ENCODE measurements around the gene SHB.
"Not testable (repeated sequence)": the region's sequence is repeated elsewhere in the genome, so short reads cannot be mapped to it uniquely, and the experiment has no call there.

Gene SHB

DNA sequence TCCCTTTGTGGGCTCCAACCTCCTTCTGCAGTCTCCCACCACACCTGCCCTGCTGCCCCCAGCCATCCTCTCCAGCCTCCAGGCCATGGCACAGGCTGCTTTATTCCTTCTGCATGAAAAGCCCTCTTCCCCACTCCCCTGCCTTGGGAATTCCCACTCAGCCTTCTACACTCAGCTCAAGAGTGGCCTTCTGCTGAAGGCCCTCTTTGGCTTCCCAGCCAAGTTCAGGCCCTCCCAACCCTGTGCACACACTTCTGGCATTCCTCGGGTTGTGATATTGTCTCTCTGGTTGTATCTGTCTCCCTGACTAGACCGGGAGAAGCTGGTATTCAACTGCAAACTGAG lies 5.7 kb downstream of the SHB start:
- DNase-seq (ENCODE audit: low read depth): no peak

DNA sequence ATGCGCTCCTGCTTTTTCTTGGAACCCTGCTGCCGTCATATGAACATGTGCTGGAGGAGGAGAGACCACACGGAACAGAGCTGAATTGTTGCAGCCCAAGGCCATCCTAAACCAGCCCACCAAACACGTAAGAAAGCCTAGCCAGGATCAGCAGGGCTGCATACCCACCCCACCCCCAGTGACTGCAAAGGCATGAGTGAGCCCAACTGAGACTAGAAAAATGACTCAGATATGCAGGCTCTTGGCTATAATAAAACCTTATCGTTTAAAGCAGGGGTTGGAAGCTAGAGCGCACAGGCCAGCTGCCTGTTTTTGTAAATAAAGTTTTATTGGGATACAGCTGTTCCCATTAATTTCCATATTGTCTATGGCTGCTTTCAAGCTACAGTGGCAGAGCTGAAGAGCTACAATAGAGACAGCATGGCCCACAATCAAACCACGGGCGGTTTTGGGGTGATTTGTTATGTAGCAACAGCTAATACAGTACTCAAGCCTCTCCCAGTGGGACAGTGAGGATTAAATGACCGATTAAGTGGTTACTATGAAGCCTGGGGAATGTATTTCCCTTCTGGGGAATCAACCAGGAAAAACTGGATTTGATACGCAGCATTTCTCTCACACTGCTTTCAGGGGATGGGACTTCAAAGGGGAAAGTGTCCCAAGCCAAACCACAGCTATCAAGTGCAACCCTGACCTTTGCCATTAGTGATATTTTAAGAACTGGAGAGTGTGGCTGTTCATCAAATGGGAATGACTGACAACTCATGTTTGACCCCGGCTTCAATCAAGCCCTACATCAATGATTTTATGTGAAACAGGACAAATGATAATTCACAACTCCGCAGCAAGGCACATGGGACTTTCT lies 6.3 kb downstream of the SHB start:
- DNase-seq (ENCODE audit: low read depth): no peak

DNA sequence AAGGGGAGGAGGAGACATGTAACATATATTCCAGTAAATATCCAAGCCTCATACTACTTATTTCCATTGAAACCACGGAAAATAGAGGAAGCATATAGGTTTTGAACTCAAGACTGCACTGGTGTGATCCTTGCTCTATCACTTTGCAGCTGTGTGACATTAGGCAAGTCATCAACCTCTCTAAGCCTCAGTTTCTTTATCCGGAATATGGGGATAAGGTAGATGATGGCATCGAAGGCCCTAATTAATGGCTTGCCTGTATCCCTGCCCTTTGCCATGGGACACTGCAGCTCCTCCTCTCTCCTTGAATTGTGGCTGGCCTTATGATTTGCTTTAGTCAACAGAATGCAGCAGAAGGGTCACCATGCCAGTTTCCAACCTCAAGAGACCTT lies 6.9 kb downstream of the SHB start:
- DNase-seq (ENCODE audit: low read depth): no peak

DNA sequence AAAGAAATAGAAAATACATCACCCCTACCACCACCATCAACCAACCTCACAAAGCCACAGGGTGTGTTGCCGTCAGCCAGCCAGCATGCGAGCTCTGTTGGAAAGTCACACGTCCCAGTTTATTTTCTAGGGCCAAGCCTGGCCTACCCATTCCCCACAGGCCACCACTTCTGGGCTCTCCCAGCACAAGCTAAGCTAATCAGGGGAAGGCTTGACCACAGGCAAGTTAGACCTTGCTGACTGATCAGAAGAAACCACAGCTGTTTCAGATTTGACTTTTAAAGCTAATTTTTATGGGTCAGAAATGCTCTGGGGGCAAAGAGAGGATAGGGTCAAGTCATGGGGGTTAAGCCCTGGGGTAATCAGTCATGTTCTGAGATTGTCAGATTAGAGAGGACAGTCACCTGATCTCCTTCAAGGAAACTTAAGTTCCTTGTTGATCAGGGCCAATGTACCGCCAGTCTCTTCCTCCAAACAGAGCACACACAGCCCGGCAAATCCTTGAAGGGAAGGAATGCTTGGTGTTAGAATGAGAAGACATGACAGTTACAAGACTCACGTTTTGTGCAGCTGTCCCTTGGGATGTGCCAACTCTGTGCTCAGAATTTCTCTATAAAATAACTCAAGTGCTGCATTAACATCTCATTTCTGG lies 7.6 kb downstream of the SHB start:
- no peak for DNase-seq (ENCODE audit: low read depth)

DNA sequence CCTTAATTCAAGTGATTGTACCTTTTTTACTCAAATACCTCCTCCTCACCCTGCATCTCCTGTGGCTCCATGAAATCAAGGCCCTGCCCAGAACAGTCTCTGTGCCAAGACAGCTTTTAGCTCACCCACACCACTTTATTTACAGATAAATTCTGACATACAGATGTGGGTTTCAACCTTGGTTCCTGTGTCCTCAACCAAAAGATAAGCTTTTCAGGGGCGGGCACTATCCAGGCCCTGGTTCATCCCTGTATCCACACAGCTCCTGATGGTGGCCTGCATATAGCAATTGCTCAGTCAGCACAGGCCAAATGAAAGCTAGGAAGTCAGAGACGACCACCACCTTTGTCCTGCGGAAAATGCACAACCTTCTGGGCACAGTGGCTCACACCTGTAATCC lies 8.3 kb downstream of the SHB start:
- DNase-seq (ENCODE audit: low read depth): no peak

DNA sequence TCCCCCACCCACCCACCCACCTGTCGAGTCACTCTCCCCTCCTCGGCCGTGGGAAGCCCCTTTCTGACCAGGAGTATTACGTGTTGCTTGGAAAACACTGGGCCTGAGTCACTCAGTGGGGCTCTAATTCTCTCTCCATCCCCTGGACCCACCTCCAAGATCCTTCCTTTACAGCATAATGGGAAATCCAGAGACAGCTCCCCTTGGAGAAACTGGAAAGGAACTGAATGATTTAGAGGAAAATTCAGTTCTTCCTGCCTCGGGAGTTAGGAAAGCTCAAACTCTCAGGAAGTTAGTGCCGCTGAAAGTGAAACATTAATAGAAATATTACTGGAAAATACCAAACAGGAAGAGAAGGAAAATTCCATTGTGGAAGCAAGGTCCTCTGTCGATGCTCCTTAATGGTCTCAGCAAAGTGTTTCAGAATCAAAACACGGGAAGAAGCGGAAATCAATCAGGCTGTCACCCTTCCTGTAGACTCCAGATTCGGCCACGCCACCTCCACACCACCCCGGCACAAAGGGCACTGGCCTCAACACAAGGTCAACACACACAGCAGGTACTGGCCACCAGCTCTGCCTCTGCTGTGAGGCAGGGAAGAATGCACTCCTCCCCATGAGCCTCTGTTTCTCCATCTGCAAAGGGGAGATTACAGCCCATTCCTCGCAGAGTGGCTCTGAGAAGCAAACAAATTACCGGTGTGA lies 9.6 kb downstream of the SHB start:
- no peak for DNase-seq (ENCODE audit: low read depth)

DNA sequence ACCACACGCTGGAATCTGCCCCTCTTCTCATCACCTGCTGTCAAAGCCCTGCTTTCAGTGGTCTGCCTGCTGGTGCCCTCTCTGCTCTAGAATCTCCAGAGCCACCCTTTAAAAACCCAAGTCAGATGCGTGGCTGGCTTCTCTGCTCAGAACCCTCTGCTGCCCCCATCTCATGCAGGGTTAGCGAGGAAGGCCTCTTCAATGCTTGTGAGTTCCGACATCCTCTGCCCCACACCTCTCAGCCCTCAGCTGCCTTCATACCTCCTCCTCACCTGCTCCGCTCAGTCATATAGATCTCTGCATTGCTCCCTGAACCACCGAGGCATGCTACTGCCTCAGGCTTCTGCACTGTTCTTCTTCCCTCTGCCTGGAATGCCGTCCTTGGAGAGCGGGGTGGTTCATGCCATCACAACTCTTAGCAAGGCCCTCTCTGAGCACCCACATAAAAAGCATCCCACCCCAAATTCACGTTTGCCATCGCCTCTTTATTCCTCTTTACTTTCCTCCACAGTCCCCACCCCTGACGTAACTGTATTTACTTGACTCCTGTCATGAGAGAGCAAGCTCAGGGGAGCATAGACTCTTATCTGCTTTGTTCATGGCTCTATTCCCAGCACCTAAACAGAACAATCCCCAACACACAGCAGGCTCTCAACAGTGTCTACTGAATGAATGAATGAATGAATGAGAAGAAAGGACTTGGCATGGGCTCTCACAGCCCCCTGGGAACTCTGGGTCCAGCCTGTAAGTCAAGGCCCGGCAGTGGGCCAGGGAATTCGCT lies 10.4 kb downstream of the SHB start:
- DNase-seq (ENCODE audit: low read depth): no peak

DNA sequence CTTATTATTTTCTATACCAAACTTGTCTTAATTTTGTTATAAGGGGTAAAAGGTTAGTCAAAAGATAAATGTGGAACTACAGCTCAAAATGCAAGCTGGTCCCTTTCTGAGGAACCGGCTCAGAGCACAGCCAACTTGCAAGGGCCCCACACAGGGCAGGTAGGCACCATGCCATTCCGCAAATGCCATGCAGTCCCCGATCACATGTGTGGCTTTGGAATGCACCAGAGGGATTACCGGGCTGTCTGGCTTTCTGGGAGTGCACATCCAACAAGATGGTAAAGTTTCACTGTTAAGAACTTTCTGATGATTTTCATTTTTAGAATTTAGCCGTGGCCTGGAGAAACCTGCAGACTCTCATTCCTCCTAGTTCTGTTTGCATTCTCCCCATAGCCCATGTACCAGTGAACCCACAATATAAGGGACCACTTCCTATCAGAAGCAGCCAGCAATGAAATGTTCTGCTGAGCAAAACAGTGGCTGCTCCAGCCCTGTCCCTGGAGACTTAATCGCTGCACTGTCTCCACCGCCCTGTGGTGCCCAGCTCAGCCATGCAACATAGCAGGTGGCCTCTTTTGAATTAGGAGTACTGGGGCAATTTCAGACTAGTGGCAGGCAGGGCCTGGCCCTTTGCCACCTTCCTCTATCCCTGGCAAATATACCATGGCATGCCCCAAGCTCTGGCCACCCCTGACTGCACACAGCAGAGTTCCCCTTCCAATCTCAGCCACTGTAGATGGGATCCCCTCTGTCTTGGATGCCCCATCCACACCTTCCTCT lies 11.4 kb downstream of the SHB start:
- DNase-seq (ENCODE audit: low read depth): no peak

DNA sequence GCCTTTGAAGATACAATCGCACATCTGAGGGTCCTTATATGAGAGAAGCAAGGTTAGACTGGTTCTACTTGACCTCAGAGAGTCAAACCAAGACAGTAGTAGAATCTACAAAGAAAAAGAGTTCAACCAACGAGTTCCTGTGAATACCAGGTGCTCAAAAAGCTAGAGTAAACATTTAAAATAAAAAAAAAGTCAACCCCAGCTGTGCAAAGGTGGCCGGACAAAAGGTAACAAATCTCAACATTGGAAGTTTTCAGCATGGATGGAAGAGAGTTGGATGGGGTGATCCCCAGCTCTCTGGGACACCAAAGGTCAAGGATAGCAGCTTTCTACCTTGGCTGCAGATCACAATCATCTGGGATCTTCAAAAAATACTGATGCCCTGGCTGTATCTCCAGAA lies 14.4 kb downstream of the SHB start:
- no peak for DNase-seq (ENCODE audit: low read depth)

DNA sequence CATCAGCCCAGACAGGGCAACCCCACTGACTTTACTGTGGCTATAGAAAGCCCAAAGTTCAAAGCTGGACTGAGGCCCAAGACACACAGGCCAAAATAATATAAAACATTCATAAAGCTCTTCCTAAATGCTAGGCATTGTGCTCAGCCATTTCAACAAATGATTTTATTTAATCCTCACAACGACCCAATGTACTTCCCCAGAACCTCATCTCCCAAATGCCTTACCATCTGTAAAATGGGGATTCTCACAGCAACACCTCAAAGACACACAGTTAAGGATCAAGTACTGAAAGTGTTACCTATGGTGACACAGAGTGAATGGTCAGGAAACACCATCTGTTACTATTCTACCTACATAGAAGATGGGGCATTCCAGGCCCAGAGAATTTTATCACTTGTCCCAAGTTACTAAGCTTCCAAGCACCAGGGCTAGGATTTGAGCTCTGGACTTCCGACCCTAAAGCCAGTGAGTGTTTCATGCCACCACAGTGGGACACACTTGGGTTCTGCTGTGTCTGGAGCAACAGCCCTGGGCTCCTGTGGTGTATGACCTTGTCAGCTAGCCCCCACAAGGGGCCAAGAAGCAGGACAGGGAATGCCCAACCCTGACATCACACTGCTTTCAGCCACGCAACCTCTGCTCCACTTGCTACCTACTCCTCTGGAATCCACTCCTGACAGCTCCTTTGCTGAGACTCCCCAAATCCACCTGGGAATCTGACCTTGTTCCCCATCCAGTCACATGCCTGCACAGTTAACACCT lies 15.1 kb downstream of the SHB start:
- no peak for DNase-seq (ENCODE audit: low read depth)

DNA sequence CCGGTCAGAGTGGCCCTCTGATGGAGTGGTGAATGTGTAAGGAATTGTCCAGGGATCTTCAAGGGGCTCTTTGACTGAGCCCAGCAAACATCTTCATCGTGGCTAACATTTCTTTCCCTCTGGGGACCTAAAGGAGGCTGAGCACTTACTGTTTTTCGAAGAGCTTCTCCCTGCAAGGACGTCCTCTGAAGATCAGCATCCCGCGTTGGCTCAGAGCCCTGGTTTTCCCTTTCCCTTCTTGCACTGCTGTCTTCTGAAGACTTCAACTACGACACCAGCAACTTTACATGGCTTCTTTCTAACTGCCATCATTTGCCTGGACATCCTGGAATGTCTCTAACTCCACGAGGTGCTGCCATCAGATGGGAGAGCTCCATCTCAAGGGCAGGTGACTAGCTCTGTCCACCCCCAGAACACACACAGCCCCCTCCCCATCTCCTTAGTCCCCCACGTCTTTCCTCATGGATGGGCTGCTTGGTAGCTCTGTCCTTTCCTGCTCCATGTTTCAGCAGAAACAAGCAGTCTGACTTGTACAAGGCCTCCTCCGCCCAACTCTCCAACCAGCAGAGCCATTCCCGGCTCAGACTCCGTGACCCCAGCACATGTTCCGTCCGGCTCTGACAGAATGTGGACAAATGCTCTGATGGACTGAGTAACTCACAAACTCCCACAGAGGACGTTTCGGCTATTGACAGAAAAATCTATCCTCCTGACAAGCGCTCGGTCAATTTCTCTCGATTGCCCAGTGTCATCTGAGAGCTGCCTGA lies 17.1 kb downstream of the SHB start:
- no peak for DNase-seq (ENCODE audit: low read depth)

DNA sequence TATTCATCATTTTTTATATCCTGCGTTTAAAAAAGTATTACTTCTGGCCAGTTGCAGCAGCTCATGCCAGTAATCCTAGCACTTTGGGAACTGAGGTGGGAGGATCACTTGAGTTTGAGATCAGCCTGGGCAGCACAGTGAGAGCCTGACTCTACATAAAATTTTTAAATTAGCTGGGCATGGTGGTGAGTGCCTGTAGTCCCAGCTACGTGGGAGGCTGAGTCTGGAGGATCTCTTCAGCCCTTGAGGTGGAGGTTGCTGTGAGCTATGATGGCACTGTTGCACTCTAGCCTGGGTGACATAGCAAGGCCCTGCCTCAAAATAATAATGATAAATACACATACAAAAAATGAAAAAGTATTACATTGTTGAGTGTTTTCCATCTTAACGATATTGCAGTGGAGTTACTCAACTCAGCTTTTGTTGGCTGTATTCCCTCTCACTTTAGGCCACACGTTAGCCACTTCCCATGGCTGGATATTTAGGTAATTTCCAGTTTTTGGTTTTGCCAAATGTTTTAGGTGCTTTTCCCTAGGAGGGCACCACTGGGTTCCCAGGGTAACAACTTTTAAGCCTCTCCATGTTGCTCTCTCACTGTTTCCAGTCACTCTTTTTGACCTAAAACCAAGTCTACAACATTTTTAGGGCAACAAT lies 20.6 kb downstream of the SHB start:
- DNase-seq (ENCODE audit: low read depth): no peak

DNA sequence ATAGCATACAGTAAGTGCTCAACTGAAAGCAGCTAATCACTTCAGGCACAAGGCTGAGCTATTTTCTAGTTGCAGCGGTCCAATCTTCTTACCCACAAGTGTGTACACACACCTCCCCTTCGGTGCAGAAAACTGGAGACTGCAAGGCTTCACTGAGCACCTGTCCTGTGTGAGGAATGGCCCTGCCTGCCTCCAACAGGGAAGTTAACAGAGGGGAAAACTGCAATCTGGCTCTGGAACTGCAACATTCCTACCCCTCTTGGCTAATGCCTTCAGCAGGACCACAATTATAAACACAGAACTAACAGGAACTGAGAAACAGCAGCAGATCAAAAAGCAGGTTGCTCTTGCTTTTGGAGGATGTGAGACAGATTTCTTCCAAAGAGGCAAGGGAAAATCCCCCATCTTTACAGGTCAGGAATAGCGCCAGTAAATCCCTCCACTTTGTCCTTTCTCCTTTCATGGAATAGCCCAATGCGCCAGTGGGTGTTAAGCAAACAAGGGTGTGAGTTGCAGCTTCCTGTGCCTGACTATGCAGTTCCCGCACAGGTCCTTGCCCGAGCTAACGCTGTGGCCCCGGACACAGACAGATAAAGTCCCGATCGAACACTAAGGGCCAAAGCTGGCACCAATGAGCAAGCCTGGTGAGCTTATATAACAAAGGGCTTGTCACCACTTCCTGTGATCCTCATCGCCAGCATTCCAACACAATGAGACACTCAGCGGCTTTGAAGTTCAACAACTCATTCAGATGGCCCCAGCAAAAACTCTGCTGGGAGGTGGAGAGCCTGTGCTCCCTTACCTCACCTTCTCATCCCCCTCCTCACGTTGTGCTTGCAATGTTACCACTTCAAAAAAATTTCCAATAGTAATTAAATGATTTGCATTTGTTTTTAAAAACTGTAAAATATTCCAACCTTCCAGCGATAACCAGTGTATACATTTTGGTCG lies 21.5 kb downstream of the SHB start:
- DNase-seq (ENCODE audit: low read depth): no peak

DNA sequence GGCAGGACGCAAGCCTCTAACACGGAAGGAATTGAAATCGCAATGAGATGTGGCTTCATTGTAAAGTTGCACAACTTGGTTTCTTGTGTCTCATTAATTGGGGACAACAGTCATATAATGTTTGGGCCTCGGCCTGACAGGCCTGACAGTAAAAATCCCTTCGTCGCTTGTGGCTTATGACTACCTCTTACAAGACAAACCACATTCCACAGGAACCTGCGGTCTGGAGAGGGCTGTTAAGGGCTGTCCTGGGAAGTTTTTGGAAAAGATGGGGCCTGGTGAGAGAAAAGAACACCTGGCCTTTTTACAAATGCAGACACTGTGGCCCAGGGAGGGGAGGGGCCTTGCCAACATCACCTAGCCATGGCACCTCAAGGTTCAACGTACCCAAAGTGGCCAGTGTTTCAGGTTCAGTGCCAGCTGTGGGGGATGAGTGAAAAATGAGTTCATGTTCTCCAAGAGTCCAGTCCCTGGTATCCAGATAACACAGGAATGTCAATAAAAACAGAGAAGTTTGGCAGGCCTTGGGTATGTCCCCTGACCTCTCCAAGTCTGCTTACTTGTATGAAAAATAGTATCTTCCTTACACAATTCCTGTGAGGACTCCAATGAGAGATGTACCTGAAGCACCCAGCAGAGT lies 22.2 kb downstream of the SHB start:
- DNase-seq (ENCODE audit: low read depth): no peak

DNA sequence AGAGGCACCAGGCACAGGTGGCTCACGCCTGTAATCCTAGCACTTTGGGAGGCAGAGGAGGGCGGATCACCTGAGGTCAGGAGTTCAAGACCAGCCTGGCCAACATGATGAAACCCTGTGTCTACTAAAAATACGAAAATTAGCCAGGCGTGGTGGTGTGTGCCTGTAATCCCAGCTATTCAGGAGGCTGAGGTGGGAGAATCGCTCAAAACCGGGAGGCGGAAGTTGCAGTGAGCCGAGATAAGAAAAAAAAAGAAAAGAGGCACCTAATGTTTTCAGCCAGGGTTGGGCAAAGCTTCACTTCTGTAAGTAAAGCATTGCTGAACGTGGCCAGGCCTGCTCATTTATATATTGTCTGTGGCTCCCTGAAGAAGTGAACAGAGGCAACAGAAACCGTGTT lies 23.1 kb downstream of the SHB start:
- not testable (repeated sequence) for DNase-seq (ENCODE audit: low read depth)

DNA sequence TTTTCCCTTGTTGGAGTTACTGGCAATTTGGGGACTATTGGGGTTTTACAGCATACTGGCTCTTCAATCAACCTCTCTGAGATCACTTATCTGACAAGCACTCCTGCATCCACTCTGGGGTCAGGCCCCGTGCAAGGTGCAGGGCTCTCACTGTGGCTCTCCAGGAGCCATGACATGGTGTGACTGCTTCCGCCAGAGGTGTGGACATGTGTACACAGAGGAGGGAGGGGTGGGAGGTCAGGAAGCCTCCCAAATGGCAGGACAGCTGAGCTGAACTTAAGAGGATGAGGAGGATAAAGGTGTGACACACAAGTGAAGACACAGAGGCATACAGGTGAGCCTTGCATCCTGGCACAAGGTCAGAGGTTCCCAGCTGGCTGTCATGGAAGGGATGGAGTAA lies 24.3 kb downstream of the SHB start:
- DNase-seq (ENCODE audit: low read depth): no peak

DNA sequence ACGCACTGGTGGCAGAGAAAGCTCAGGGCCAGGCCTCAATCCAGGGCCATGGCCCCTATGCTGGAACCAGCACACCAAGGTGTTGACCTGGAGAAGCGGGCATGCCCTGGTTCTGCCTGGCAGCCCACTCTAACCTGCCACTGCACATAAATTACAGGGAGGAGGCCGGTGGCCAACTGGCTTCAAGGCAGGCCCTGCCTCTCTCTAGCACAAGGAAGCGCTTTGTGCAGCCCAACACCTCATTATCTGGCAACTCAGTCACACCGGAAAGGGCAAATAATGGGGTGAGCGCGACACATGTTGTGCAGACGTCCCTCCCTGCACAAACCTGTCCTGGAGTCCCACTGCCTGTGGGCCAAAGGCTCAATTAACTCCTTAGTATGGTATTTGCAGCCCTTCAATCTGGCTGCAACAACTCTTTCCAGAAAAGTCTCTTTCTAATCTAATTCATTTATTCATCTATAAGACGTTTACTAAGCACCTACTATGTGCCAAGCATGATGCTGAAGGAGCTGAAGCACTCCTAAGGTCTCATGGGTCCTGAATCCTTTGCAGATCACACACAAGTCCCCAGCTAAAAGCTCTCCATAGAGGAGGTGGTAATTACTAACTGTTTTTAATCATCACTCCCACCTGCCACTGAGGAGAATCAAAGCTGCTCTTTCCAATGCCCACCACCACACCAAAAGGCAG lies 24.9 kb downstream of the SHB start:
- DNase-seq (ENCODE audit: low read depth): no peak

Measured in T follicular helper cell (primary cell).